Lung (tissue), 12 donors: ENCODE results near the gene WDR33. TPM values are rescaled to one million over a fixed set of nuclear protein-coding genes. Genes with fewer than 3 reads are reported as not detected.
"Not testable (repeated sequence)": the region's sequence is repeated elsewhere in the genome, so short reads cannot be mapped to it uniquely, and the experiment has no call there.

Source experiments
- ATAC-seq: fragments of 200-7000 bp; cut with Tn5 transposase; one replicate; pipeline ENCODE4 v1.9.1; 2020; ENCODE audit warnings: moderate number of reproducible peaks; ENCODE audit not compliant: insufficient read depth, low FRiP score
- DNase-seq, 3 donors: peaks; one replicate each; pipeline ENCODE4 v3.0.0-alpha.2; 2013 to 2017
- H3K27ac ChIP-seq, 2 donors: one replicate each; pipeline ENCODE4 v1.5.1; 2013; ENCODE audit warnings: mild to moderate bottlenecking in 2 of 2, moderate library complexity in 2 of 2, control low read depth in 1 of 2, inconsistent platforms in 1 of 2, low read depth in 1 of 2, low read length in 1 of 2
- H3K27me3 ChIP-seq, 3 donors: one replicate each; pipeline ENCODE4 v1.5.1; 2013; ENCODE audit warnings: low read length in 2 of 3; ENCODE audit not compliant: control insufficient read depth in 3 of 3, insufficient read depth in 3 of 3
- H3K36me3 ChIP-seq, 4 donors: one replicate each; pipeline ENCODE4 v1.5.1; 2013; ENCODE audit warnings: low read length in 4 of 4, mild to moderate bottlenecking in 1 of 4, moderate library complexity in 1 of 4; ENCODE audit not compliant: control insufficient read depth in 4 of 4, insufficient read depth in 4 of 4
- H3K4me1 ChIP-seq, 5 donors: one replicate each; pipeline ENCODE4 v1.5.1; 2013; ENCODE audit warnings: low read length in 5 of 5, mild to moderate bottlenecking in 2 of 5, moderate library complexity in 1 of 5; ENCODE audit not compliant: control insufficient read depth in 5 of 5, insufficient read depth in 5 of 5
- H3K4me3 ChIP-seq: one replicate; pipeline ENCODE4 v1.5.1; 2013; ENCODE audit warnings: mild to moderate bottlenecking, control low read depth, moderate library complexity
- H3K9ac ChIP-seq, 2 donors: one replicate each; pipeline ENCODE4 v1.5.1; 2013; ENCODE audit warnings: low read length in 2 of 2, control low read depth in 1 of 2; ENCODE audit not compliant: insufficient read depth in 1 of 2
- H3K9me3 ChIP-seq, 4 donors: one replicate each; pipeline ENCODE4 v1.5.1; 2013; ENCODE audit warnings: low read length in 3 of 4, mild to moderate bottlenecking in 1 of 4, moderate library complexity in 1 of 4; ENCODE audit not compliant: control insufficient read depth in 4 of 4, insufficient read depth in 3 of 4
- CTCF ChIP-seq: IDR thresholded peaks from 2 replicates; pipeline ENCODE4 v1.5.1; 2012; ENCODE audit warnings: mild to moderate bottlenecking; ENCODE audit errors: control extremely low read depth, extremely low read depth
- WGBS, 2 donors: extraction: QIAGEN DNeasy Blood & Tissue Kit; methylation state at CpG; one replicate each; pipeline ENCODE4 v1.1.7; 2013; 5-methylcytosine and 5-hydroxymethylcytosine counted together
- polyA plus RNA-seq, 2 donors: library from polyadenylated mRNA; stranded (reverse); fragments of 200-250 nt; gene quantifications; one replicate each; pipeline ENCODE4 v1.2.1, GENCODE V29; 2013
- total RNA-seq, 2 donors: library from RNA; depleted of rRNA in 1 of 2; stranded (reverse); fragments of >200 nt in 1 of 2; gene quantifications; one replicate each; pipeline ENCODE4 v1.2.1, GENCODE V29; 2014 to 2021
- donor health status: control.
- donor health status: control.
- donor health status: Bipolar disorder and iron deficiency.
- donor health status: healthy.
- donor health status: DM: yes; HTN: yes; CAD: no.

The WDR33 gene
- total and polyA plus RNA-seq, 4 donors = 11.6 to 93.0 (median 29.2) TPM

GRCh38 chr2:127811397-127812321, 688 bp upstream of the WDR33 start:
- no peak for TF ChIP-seq CTCF
- no peaks in the 10 kb centered on the region for H3K9me3 ChIP-seq
- peak overlapping the region; percentile 88 for H3K4me3 ChIP-seq
- H3K4me1 ChIP-seq = peaks cover 0 to 9% (median 5%) of the 10 kb centered on the region in 5 donors
- DNase-seq (no peak), ATAC-seq (peak; percentile 34)
- H3K9ac ChIP-seq = peak overlapping the region; percentile 95 to 97
- peaks cover 0 to 6% (median 0%) of the 10 kb centered on the region in 4 donors for H3K36me3 ChIP-seq
- peak overlapping the region; percentile 57 to 95 for H3K27ac ChIP-seq
- whole genome bisulfite sequencing, 2 donors = 38 to 40% methylated on average over 34 of the region's 34 CpGs
- H3K27me3 ChIP-seq = no peaks in the 10 kb centered on the region

- DNase-seq (peak in 2 of 3 donors; percentile 46 to 69), ATAC-seq (no peak)
- no peak for TF ChIP-seq CTCF
- Histone ChIP-seq H3K4me3 (peak overlapping the region; percentile 88), H3K9me3 (no peaks in the 10 kb centered on the region), H3K27ac (peak overlapping the region; percentile 93 to 95), H3K27me3 (no peaks in the 10 kb centered on the region), H3K9ac (peak overlapping the region; percentile 95 to 97), H3K36me3 (peaks cover 0 to 6% (median 0%) of the 10 kb centered on the region in 4 donors), H3K4me1 (peaks cover 3 to 13% (median 5%) of the 10 kb centered on the region in 5 donors)
- 0% methylated on average over 10 of the region's 10 CpGs for WGBS, 2 donors
These were observed 784 bp downstream of the WDR33 start for GRCh38 chr2:127810156-127810618.

GRCh38 chr2:127807678-127808353, 3.2 kb downstream of the WDR33 start:
- ATAC-seq = no peak

GRCh38 chr2:127806860-127807259, 4.1 kb downstream of the WDR33 start:
- not testable (repeated sequence) for H3K9me3 ChIP-seq, H3K27ac ChIP-seq, H3K27me3 ChIP-seq, ATAC-seq, H3K36me3 ChIP-seq, DNase-seq, H3K4me3 ChIP-seq, H3K9ac ChIP-seq
- WGBS, 2 donors = 63 to 71% methylated on average over 6 of the region's 6 CpGs
- peaks cover 5 to 12% (median 5%) of the 10 kb centered on the region in 5 donors for H3K4me1 ChIP-seq

More at GRCh38 chr2:127807678-127808353, 3.2 kb downstream of the WDR33 start:
- Histone ChIP-seq H3K9me3 (no peaks in the 10 kb centered on the region), H3K27me3 (no peaks in the 10 kb centered on the region), H3K27ac (no peak overlapping the region), H3K4me1 (peaks cover 5 to 13% (median 5%) of the 10 kb centered on the region in 5 donors), H3K9ac (no peak overlapping the region), H3K36me3 (peaks cover 0 to 6% (median 0%) of the 10 kb centered on the region in 4 donors), H3K4me3 (no peak overlapping the region)
- TF ChIP-seq CTCF = no peak
- DNase-seq = no peak
- 87 to 92% methylated on average over 3 of the region's 3 CpGs for WGBS, 2 donors
